ENCODE data around the gene VWCE. TPM values are rescaled to one million over a fixed set of nuclear protein-coding genes. Genes with fewer than 3 reads are reported as not detected.
A peak's percentile ranks its signal among the peaks of the same experiment; 100 is the strongest.

VWCE gene
- total RNA-seq, 1 experiment from 2014 or later = 0.26 TPM

GRCh38 chr11:61306221-61306620 lies 11.1 kb upstream of the VWCE start:
- Histone ChIP-seq H3K27ac (no peak overlapping the region), H3K4me1 (replicated peaks) (no peaks in the 10 kb centered on the region), H3K36me3 (peaks cover 96% of the 10 kb centered on the region), H3K9me3 (replicated peaks) (no peaks in the 10 kb centered on the region), H3K4me3 (no peak overlapping the region), H3K27me3 (replicated peaks) (no peaks in the 10 kb centered on the region)
- no peak for DNase-seq (ENCODE audit: low read depth in 1 of 2, low spot score in 2 of 2)

GRCh38 chr11:61305417-61305816 lies 10.3 kb upstream of the VWCE start:
- Histone ChIP-seq H3K4me3 (no peak overlapping the region), H3K9me3 (replicated peaks) (no peaks in the 10 kb centered on the region), H3K27me3 (replicated peaks) (no peaks in the 10 kb centered on the region), H3K36me3 (peaks cover 97% of the 10 kb centered on the region), H3K4me1 (replicated peaks) (no peaks in the 10 kb centered on the region), H3K27ac (no peak overlapping the region)
- DNase-seq (ENCODE audit: low read depth in 1 of 2, low spot score in 2 of 2) = no peak

- no peak overlapping the region for H3K4me3 ChIP-seq
- H3K4me1 ChIP-seq (replicated peaks) = peaks cover 6% of the 10 kb centered on the region
- no peak for DNase-seq (ENCODE audit: low read depth in 1 of 2, low spot score in 2 of 2)
- no peaks in the 10 kb centered on the region for H3K9me3 ChIP-seq (replicated peaks)
- H3K36me3 ChIP-seq = peaks cover 97% of the 10 kb centered on the region
- no peaks in the 10 kb centered on the region for H3K27me3 ChIP-seq (replicated peaks)
- no peak overlapping the region for H3K27ac ChIP-seq
Measured at GRCh38 chr11:61303725-61304124, 8.6 kb upstream of the VWCE start.

DNA sequence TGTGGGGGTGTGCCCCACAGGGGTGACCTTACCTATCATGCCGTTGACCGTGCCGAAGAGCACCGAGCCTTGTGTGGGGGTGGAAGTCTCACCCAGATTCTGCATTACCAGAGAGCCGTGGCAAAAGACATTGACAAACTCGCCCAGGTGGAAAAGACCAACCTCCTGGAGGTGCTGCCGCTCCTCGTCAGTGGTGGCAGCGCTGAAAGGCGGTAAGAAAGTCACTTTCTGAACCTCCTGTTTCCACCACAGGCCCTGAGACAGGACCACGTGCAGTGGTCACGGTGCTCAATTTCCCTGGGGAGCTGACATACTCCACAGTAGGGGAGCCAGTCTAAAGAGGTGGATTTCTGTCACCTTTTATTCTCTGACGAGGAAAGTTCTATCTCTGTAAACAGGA lies 7.4 kb upstream of the VWCE start:
- Histone ChIP-seq H3K27me3 (replicated peaks) (no peaks in the 10 kb centered on the region), H3K4me1 (replicated peaks) (peaks cover 16% of the 10 kb centered on the region), H3K4me3 (no peak overlapping the region), H3K36me3 (peaks cover 89% of the 10 kb centered on the region), H3K9me3 (replicated peaks) (no peaks in the 10 kb centered on the region), H3K27ac (no peak overlapping the region)
- no peak for DNase-seq (ENCODE audit: low read depth in 1 of 2, low spot score in 2 of 2)

DNA sequence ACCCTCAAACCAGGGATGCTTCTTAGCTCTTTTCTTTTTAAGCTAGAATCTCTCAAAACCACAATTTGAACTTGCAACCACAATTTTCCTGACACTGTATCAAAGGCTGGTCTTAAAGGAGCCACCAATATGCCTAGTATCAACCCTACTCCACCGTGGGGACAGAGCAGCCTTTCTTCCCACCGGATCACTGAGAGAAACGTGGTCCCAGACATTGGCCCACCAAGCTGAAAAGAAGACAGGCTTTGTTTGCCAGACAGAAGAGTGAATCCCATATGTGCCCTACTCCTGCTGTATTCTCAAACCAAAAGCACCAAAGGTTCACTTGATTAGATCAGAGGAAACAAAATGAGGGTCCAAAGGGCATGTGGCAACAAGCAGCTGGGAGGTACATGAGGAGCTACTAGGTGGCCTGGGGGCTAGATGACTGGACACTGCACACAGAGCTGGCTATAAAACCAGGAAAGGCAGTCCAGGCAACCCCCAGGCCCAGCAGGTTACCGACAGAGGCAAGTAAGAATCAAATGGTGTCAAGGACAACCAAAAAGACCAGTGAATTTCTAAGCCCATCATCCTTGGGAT lies 3.6 kb upstream of the VWCE start:
- Histone ChIP-seq H3K9me3 (replicated peaks) (no peaks in the 10 kb centered on the region), H3K4me3 (no peak overlapping the region), H3K36me3 (peaks cover 63% of the 10 kb centered on the region), H3K27ac (peak overlapping the region; percentile 30; the same call in 1 of the 2 replicates), H3K27me3 (replicated peaks) (peaks cover 16% of the 10 kb centered on the region), H3K4me1 (replicated peaks) (peaks cover 40% of the 10 kb centered on the region)
- DNase-seq (ENCODE audit: low read depth in 1 of 2, low spot score in 2 of 2) = no peak

GRCh38 chr11:61297746-61298145 lies 2.6 kb upstream of the VWCE start:
- Histone ChIP-seq H3K27ac (peak overlapping the region; percentile 30), H3K4me3 (no peak overlapping the region), H3K4me1 (replicated peaks) (peaks cover 44% of the 10 kb centered on the region), H3K27me3 (replicated peaks) (peaks cover 22% of the 10 kb centered on the region), H3K9me3 (replicated peaks) (no peaks in the 10 kb centered on the region), H3K36me3 (peaks cover 54% of the 10 kb centered on the region)
- DNase-seq (ENCODE audit: low read depth in 1 of 2, low spot score in 2 of 2) = peak; percentile 95 to 98

DNA sequence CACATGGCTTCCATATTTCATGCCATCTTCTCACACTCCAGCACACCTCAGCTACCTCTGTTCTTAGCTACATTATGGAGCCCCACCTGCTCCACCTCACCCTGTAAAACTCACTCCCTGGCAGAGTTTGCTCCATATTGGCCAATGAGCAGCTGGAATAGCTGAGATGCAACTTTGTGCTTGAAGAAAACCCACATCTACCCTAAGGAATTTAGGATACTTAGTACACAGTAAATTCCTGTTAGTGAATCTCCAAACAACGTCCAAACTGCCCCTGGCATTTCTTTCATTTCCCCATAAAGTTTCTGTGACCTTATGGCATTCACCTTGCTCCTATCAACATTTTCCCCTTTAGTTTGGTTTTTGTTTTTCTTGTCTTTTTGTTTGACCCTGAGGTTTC lies 2.2 kb upstream of the VWCE start:
- no peak overlapping the region for H3K4me3 ChIP-seq
- H3K9me3 ChIP-seq (replicated peaks) = no peaks in the 10 kb centered on the region
- peaks cover 22% of the 10 kb centered on the region for H3K27me3 ChIP-seq (replicated peaks)
- DNase-seq (ENCODE audit: low read depth in 1 of 2, low spot score in 2 of 2) = no peak
- peak overlapping the region; percentile 8 for H3K27ac ChIP-seq
- H3K36me3 ChIP-seq = peaks cover 50% of the 10 kb centered on the region
- peaks cover 44% of the 10 kb centered on the region for H3K4me1 ChIP-seq (replicated peaks)

DNA sequence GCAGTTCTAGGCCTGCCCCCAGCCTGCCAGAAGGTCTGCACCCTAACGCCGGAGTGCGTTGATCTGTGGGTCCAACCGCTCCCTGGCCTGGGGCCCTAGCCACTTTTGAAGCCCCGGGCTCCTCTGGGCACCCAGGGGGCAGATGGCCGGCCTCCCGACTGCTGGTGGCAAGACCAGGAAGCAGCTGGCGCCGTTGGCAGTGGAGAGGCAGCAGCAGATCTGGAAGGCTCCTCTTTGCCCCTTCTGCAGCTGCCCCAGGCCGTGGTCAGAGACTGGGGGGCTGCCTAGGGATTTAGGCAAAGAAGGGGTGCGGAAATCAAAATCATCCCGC lies 445 bp upstream of the VWCE start:
- Histone ChIP-seq H3K4me1 (replicated peaks) (peaks cover 48% of the 10 kb centered on the region), H3K27me3 (replicated peaks) (peaks cover 22% of the 10 kb centered on the region), H3K36me3 (peaks cover 32% of the 10 kb centered on the region), H3K27ac (no peak overlapping the region), H3K9me3 (replicated peaks) (no peaks in the 10 kb centered on the region), H3K4me3 (no peak overlapping the region)
- no peak for DNase-seq (ENCODE audit: low read depth in 1 of 2, low spot score in 2 of 2)

DNA sequence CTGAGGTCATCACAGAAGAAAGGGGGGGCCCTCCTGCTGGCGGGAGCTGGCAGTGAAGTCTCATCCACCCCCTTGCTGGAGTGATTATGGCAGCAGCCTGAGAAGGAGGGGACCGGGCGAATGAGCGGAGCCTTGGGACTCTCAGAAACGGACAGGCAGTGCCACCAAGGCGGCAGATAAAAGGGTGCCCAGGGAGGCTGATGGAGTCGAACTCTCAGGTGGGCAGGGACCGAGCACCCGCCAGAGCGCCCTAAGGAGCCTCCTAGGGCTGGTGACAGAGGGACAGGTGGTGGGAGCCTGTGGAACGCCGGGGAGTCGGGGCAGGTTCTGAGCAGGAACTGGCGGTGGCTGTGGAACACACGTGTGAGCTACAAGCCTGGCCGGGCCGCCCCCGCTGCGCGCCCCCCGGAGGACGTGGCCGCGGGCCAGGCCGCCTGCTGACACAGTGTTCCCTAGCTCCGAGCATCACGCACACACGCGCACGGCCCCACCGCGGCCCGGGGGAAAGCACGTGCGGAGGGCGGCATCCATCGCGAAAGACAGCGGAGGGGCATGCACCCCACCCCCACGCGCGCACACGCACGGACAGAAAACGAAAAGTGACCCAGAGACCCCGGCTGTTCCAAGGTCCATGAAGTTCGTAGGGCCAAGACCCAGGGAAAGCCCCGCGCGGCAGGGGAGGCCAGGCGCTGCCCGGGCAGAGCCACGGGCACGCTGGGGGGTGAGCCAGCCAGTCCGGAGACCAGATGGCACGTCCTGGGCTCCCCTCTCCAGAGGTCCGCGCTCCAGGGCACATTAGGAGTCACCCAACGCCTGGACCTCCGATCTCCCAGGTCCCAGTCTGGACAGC lies 1.0 kb downstream of the VWCE start:
- Histone ChIP-seq H3K9me3 (replicated peaks) (no peaks in the 10 kb centered on the region), H3K27ac (no peak overlapping the region), H3K4me3 (peak overlapping the region; percentile 15), H3K27me3 (replicated peaks) (peaks cover 22% of the 10 kb centered on the region), H3K36me3 (peaks cover 17% of the 10 kb centered on the region), H3K4me1 (replicated peaks) (peaks cover 46% of the 10 kb centered on the region)
- peak in 1 of 2 experiments; percentile 58 for DNase-seq (ENCODE audit: low read depth in 1 of 2, low spot score in 2 of 2)

GRCh38 chr11:61292356-61292755 lies 2.8 kb downstream of the VWCE start:
- peaks cover 31% of the 10 kb centered on the region for H3K4me1 ChIP-seq (replicated peaks)
- no peak for DNase-seq (ENCODE audit: low read depth in 1 of 2, low spot score in 2 of 2)
- peaks cover 24% of the 10 kb centered on the region for H3K27me3 ChIP-seq (replicated peaks)
- H3K27ac ChIP-seq = no peak overlapping the region
- H3K4me3 ChIP-seq = no peak overlapping the region
- H3K9me3 ChIP-seq (replicated peaks) = no peaks in the 10 kb centered on the region
- peaks cover 10% of the 10 kb centered on the region; the same call in 1 of the 2 replicates for H3K36me3 ChIP-seq

DNA sequence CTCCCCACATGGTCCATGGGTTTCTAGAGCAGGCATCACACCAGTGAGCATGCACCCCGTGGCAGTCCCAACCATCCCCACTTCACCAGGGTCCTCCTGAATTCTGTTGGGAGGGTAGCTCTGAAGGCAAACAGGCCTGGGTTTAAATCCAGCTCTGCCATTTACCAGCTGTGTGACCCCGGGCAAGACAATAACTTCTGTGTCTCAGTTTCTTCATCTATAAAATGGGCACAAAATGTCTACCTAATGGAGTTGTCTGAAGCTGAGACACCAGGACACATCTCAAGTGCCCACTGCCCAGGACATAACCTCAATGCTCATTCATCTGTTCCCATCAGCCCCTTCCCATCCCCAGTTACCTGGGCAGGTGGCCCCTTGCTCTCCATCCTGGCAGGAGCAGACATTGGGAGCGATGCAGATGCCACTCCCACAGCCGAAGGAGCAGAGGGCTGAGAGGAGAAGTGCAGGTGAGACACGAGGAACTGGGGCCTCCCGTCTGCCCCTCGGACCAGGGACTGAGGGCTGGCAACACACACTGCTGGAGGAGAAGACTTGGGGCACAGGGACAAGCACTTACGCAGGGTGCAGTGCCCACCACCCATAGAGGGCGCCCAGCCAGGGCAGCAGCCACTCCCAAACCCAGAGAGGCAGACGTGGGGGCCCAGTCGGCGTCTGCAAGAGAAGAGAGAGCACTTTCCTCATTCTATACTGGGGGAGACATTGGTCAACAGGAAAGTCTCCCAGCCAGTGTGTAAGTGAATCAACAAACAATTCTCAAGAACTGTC lies 4.0 kb downstream of the VWCE start:
- H3K4me3 ChIP-seq = no peak overlapping the region
- no peaks in the 10 kb centered on the region for H3K9me3 ChIP-seq (replicated peaks)
- H3K27me3 ChIP-seq (replicated peaks) = peaks cover 24% of the 10 kb centered on the region
- no peak overlapping the region for H3K27ac ChIP-seq
- peaks cover 23% of the 10 kb centered on the region for H3K4me1 ChIP-seq (replicated peaks)
- no peak for DNase-seq (ENCODE audit: low read depth in 1 of 2, low spot score in 2 of 2)
- H3K36me3 ChIP-seq = 0 out of 2 replicates have a peak, but pooled peaks cover 3% of the 10 kb centered on the region

GRCh38 chr11:61287338-61287977 lies 7.7 kb downstream of the VWCE start:
- DNase-seq (ENCODE audit: low read depth in 1 of 2, low spot score in 2 of 2) = no peak
- no peaks in the 10 kb centered on the region for H3K9me3 ChIP-seq (replicated peaks)

GRCh38 chr11:61283613-61284012 lies 11.5 kb downstream of the VWCE start:
- Histone ChIP-seq H3K9me3 (replicated peaks) (no peaks in the 10 kb centered on the region), H3K4me1 (replicated peaks) (no peaks in the 10 kb centered on the region), H3K27me3 (replicated peaks) (0 out of 2 replicates have a peak, but pooled peaks cover 5% of the 10 kb centered on the region), H3K4me3 (no peak overlapping the region), H3K36me3 (no peaks in the 10 kb centered on the region), H3K27ac (no peak overlapping the region)
- DNase-seq (ENCODE audit: low read depth in 1 of 2, low spot score in 2 of 2) = no peak

More at GRCh38 chr11:61287338-61287977, 7.7 kb downstream of the VWCE start:
- Histone ChIP-seq H3K27me3 (replicated peaks) (0 out of 2 replicates have a peak, but pooled peaks cover 5% of the 10 kb centered on the region), H3K36me3 (no peaks in the 10 kb centered on the region), H3K27ac (no peak overlapping the region), H3K4me3 (no peak overlapping the region), H3K4me1 (replicated peaks) (peaks cover 5% of the 10 kb centered on the region; the same call in 1 of the 2 replicates)
